Neural progenitor cell (in vitro differentiated cells): ENCODE measurements around the gene MANSC4.

Experiments used
- EZH2phosphoT487 ChIP-seq: fragments of 200-600 bp; sonication (generic); IDR thresholded peaks from 2 replicates; pipeline ENCODE4 v1.6.1; 2017; ENCODE audit warnings: antibody characterized with exemption
- TF ChIP-seq, protein P1 (sequence below): fragments of 200-600 bp; sonication (generic); IDR thresholded peaks from 2 replicates; pipeline ENCODE4 v1.5.1; 2017; ENCODE audit warnings: antibody characterized with exemption, mild to moderate bottlenecking

DNA sequence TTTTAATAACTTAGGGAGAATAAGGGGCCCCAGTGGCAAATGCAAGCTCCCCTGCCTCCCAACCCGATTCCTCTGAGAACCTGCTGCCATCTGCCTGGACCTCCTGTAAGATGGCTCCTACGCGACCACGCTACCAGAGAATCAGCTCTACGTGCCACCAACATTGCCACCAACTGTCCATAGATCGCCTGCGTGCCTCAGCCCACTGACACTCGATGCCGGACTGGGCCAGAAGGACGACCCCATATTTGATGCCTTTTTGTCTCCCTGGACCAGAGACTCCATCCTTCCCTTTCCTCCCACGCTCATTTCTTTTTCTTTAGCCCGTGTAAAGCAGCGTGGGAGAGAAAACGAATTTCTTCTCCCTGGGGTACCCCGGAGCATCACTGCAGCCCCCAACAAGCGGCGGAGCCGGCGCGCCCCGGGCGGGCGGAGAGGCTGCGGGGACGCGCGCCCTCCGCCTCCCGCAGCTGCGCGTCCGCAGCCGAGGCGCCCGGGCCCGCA lies 568 bp downstream of the MANSC4 start:
- TF ChIP-seq, protein P1, sequence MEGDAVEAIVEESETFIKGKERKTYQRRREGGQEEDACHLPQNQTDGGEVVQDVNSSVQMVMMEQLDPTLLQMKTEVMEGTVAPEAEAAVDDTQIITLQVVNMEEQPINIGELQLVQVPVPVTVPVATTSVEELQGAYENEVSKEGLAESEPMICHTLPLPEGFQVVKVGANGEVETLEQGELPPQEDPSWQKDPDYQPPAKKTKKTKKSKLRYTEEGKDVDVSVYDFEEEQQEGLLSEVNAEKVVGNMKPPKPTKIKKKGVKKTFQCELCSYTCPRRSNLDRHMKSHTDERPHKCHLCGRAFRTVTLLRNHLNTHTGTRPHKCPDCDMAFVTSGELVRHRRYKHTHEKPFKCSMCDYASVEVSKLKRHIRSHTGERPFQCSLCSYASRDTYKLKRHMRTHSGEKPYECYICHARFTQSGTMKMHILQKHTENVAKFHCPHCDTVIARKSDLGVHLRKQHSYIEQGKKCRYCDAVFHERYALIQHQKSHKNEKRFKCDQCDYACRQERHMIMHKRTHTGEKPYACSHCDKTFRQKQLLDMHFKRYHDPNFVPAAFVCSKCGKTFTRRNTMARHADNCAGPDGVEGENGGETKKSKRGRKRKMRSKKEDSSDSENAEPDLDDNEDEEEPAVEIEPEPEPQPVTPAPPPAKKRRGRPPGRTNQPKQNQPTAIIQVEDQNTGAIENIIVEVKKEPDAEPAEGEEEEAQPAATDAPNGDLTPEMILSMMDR, result no peak
- no peak for TF ChIP-seq EZH2phosphoT487
